Myocyte (in vitro differentiated cells): ENCODE measurements around the gene EPB41L4B. TPM values are rescaled to one million over a fixed set of nuclear protein-coding genes. Genes with fewer than 3 reads are reported as not detected.

Source experiments
- DNase-seq: peaks from one replicate; pipeline ENCODE4 v3.0.0-alpha.2; 2012; ENCODE audit warnings: low read depth
- total RNA-seq: library from RNA; depleted of rRNA; stranded (reverse); fragments of >200 nt; gene quantifications from 2 replicates; pipeline ENCODE4 v1.2.3, GENCODE V29; 2014

Gene EPB41L4B
- total RNA-seq, 1 donor from 2014 or later, result 0.70 TPM

DNA sequence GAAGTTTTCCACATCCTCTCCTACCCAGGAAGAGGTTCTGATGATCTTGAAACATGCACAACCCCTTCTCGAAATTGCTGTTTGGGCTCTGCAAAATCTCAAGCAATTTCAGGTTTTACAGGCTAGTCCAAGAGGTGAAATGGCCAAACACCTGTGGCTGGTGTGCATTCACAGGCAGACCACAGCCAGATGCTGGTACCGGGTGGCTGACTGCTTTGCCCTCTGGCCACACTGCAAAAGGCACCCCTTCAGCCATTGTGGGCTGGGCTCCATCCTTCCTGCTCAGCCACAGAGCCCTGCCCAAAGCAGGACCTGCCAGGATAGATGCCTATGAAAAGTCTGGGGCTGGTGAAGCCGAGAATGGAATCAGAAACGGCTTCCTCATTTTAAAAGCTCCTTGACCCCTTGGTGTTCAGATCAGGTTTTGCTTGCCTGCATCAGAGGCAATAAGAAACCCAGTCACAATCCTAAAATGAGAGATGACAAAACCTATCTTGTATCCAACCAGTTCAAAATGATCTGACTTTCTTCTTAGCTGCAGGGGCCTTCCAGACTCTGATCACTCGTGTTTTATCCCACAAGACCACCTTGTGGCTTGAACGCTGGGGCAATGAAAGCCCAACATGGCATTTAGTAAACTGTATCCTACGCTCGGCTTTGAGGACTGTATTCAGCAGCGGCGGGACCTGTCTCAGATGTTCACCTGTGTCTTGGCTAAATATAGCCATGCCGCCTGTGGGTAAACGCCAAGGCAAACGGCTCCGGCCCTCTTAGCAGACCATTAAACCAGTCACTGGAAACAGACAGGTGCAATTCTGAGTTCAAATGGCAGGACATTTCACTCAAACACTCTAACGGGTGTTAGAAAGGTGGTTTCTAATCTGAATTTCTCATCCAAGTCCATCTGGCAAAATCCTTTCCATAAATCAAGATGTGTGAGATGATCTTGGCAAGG, 49.6 kb downstream of the EPB41L4B start:
- DNase-seq, result no peak

DNA sequence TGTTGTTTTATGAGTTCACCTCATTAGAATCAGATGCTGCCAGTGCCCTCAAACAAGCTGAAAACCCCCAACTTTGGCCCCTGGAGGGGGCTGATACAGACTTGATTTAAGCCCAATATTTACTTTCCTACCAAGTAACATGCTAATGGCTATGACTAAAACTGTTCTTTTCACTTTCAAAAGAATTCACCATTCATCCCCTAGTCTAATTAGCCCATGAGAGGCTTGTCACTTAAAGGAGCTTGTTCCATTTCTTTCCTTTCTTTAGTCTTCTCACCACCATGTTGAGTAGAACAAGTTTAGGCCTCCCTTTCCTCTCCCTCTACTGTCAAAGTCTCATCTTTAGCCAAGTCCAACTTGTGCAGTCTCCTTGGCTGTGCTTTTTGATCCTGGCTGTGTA, 50.4 kb downstream of the EPB41L4B start:
- no peak for DNase-seq

DNA sequence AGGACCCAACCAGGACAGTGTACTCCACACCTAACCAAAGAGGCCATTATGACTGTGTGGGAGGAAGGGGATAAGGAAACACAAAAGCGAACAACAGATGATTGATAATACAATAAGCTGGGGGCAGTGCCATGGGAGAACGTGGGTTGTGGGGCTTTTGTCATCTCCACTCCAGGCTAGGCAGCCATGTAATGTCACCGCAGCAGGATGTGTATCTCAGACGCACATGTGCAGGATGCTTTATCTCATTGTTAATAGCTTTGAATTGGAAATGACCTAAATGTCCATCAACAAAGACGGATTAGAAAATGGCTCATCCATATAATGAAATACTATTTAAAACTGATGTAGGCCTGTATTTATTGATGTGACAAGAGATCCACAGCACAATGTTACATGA, 51.0 kb downstream of the EPB41L4B start:
- no peak for DNase-seq

DNA sequence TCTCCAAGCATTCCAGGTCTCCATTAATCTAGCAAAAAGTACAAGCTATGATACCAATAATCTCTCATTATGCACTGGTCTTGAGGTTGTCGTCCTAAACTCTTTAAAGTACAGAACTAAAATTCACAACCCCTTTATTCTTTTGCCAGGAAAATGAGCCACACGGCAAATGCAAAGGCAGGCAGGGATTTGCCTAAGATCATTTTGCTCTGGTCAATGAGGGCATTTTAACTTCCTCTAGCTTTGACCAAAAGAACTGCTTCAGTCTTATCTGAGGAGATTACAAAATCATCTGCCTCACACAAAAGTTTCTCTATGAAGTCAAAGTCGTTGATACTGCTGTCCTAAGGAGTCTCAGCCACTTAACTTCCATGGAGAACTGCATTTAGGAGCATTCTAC, 51.8 kb downstream of the EPB41L4B start:
- DNase-seq, result no peak

DNA sequence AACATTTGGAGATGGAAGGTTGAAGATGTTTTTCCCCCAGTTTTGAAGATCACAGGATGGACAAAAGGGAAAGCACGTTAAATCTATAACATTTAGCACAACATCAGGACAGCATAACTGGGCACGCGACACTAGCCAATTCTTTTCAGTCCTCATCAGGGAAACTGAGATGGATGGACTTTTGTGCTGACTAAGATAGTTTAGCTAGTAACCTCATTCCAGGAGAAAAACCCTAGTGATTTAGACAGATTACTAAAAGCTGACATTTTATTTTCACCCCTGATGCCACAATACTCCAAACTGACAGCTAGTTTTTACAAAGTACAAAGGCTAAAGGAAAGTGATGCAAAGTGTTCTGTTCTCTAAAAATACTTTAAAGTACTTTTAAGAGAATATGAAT, 53.3 kb downstream of the EPB41L4B start:
- DNase-seq, result no peak

DNA sequence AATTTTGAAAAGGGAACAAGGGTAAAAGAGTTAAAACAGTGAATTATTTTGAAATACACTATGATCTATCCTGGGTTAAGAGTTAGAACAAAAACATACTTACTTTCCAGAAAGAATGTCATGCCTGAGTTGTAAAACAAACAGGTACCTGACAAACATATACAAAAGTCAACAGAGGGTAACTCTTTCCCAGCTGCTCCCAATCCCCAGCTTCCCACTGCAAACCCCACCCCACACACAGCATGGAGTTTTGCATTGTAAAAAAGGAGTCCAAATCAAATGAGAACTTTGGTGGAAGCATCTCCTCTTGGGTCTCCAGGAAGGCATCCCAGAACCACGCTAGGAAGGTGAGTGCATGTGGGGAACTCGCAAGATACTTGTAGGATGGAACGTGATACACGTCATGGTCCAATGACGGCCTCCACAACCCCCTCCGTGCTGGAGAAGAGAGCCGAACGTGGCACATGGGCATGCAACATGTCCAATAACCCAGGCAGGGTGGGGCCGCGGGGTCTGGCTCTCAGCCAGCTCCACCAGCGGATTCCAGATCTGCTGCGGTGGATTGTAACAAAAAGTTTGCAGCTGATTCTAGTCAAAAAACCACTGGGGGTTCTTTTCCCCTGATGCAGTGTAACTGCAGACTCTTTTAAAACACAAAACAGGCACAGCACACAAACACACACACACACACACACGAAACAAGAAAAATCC, 55.8 kb downstream of the EPB41L4B start:
- no peak for DNase-seq

DNA sequence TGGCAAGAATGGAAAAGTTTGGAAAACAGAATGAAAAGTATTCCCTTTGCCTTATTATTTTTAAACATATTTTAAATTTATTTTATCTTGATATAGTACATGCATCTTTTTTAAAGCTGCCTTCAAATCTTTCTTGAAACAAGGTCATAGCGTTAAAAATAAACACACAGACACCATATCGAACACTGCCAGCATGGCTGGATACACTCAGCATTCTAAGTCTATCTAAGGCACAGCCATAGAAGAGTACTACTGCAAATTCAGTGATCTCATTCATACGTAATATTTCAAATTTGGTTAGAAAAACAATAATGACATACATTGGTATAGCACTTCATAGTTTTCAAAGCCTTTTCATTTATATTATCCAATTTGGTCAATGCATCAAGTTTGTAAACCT, 57.5 kb downstream of the EPB41L4B start:
- DNase-seq, result no peak

DNA sequence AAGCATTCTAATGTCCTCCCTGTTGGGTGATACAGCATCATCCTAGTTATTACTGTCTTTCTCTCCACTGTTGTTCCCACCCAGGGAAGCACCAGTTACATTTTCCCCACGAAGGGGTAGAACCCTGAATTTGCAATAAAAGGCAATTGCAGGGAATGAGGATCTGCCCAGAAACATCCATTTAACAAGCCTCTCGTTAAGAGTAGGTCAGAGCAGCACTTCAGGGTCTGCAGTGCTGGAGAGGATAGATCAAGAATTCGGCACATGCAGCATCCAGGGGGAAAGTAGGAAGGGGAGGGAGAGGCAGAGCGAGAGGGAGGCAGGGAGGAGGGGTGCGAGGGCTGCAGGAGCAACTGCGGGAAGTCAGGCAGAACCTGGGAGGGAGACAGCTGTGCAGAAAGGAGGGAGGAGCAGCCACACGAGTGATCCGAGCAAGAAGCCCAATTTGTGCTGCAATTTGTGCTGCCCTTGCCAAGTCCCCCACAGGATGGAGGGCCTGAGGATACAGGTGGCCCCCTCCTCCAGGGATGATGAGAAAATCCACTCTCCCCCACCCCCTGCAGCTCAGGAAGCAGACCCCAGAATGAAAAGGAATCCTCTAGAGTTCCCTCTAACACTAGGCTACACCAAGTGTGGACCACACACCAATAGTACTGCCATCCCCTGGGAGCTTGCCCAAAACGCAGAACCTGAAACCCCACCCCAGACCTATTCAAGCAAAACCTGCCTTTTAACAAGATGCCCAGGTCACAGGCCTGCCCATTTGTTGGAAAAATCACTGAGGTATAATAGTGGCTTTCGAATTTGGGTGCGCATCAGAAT, 62.2 kb downstream of the EPB41L4B start:
- no peak for DNase-seq

DNA sequence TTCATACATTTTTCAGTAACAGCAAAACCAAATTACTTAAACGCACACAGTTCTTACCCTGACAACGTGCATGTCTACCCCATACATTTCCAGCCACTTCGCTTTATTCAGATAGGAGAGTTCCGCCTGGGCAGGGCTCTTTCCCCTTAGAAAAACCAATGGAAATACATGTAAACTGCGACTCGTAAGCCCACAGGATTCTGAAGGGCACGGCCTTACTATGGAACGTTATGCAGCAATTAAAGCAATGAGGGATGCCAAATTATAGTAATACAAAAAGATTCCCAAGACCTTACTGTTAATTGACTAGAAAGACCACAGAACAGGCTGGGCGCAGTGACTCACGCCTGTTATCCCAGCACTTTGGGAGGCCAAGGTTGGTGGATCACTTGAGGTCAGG, 64.5 kb downstream of the EPB41L4B start:
- DNase-seq, result no peak

DNA sequence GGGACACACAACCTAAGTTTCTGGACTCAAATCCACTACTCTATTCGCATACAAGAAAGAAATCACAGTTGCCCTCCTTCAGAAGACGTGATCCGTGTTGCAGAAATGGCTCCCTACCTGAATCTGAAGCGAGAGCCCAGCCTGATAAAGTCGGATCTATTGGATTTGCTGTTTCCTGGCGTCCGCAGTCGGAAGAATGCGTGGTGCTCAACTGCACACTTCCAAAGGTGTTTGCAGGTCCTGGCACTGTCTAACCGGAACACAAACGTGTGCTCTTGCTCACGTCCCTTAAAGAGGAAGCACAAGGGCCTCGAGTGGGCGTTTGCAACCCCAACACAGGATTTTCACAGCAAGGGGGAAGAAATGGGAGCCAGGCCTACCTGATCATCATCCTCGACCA, 65.5 kb downstream of the EPB41L4B start:
- no peak for DNase-seq

DNA sequence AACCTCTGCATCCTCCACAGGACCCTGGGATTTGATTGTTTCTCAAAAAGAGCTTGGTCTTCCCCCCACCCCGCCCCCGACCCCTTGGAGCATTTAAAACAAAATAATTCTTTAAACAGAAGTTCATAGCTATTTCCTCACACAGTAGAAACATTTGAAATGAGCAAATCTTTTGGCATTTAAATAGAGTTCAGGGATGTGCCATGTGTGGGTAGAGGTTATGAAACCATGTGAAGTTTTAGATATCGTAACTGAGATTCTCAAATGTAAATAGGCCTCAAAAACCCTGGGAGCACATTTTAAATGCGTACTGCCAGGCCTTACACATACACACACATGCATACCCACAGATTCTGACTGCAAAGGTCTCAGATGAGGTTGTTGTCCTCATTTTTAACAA, 66.5 kb downstream of the EPB41L4B start:
- DNase-seq, result no peak

DNA sequence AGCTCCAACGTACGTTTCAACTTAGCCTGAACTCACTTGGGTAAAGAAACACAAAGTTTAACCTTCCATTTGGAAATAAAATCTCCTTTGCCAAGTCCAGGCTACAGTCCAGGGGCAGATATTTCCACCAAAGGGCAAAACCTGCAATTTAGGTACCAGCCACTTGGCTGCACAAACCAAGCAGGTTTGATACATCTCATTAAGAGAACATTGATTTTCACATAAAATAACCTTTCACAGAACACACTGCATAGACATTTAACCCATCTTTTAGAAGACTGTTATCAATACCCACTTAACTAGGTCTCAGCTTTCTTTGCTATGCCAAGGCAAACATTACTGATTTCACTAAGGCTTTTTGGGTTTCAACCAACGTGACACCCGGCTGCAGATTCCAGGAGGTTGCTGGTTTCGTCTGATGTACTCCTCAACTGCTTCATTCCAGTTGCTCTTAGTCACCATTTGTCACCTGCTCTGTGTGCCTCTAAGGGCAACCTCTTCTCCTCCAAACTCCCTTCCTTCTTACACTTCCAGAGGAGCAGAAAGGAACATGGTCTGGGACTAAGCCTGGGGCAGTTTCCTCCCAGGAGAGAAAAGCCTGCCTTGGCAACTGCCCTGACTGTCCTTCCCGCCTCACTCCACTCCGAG, 67.1 kb downstream of the EPB41L4B start:
- DNase-seq, result peak; percentile 78

DNA sequence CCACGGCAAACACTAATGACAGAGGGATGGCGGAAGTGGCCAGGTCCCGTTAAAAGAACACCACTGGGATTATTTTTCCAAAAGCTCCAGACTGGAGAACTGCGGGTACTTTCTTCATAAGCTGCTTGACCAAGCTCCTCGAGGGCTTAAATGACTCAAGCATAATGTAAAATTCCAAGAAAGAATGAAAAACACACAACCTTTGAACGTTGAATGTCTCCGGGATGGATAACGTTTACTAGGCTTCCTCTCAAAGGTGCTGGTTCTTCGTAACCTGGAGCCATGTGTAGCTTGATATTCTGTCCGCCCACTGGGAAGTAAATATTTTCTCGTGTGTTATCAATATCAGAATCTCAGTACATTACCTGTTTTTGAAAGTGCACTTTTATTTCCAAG, 67.6 kb downstream of the EPB41L4B start:
- DNase-seq, result no peak

DNA sequence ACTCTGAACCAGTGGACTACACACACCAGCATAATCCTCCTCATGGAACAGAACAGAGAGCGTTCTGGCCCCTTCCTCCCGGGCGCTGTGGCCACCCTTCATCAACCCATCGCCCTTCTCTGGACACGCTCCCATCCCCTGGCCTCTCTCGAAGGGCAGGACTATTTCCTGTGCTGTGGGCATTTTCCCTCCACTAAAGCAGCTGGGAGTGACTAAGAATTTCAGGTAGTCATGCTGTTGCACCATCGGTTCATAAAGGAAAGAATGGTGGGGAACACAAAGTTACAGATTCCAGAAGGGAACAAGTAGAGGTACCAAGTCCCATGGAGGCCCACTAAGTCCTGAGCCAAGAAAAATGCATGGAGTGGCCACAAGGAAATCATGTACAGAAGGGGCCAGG, 68.6 kb downstream of the EPB41L4B start:
- DNase-seq, result no peak

DNA sequence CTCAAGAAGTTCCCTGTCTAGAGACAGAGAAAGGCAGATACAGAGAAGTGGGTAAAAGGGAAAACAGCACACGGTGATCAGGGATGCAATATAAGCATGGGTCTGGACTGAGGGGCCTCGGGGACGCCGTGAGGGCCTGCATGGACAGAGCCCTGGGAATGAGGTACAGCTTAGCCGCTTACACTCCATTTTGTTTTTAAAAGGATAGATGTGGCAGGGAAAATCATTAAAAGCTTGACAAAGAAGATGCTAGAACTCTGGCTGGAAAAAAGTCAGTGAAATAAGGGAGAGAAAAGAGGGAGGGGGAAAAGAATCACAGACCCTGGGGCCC, 69.1 kb downstream of the EPB41L4B start:
- DNase-seq, result no peak

DNA sequence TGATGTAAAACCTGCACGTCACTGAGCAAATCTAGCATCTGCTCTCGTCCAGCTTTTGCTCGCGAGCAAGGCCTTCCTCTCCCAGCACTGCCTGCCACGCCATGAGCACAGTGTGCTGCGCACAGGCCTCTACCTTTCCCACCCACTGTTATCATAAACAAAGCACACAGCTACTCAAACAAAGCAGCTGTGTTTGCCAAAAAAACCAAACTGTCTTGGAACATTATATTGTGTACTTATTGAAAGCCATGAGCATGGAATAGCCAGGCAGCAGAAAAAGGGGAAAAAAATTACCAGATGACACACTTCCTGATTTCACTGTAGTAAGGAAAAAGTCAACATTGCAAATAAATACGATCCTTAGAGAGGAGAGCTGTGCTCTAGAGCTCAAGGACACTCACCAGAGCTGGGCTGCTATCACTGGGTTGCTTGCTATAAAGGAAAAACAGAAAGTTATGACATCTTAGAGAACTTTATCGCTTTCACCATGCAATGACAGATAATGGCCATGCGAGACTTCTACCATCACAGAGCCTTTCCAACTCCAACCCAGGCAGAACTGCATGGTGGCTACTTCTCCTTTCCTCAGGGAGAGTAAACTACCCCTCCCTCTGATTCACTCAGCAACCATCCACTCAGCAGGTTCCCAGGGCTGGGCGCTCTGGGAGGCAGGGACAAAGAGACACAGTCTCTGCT, 69.6 kb downstream of the EPB41L4B start:
- peak; percentile 49 for DNase-seq

DNA sequence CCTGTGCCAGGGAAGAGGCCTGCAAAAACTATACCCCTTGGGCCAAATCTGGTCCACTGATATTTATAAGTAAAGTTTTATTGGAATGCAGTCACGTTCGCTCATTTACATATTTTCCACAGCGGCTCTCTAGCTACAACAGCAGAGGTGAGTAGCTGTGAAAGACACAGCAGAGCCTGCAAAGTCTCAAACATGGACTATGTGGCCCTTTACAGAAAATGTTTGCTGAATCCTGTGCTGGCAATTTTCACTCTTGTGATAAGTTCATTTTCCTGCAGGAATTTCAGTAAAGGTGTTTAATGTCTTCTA, 70.1 kb downstream of the EPB41L4B start:
- no peak for DNase-seq

DNA sequence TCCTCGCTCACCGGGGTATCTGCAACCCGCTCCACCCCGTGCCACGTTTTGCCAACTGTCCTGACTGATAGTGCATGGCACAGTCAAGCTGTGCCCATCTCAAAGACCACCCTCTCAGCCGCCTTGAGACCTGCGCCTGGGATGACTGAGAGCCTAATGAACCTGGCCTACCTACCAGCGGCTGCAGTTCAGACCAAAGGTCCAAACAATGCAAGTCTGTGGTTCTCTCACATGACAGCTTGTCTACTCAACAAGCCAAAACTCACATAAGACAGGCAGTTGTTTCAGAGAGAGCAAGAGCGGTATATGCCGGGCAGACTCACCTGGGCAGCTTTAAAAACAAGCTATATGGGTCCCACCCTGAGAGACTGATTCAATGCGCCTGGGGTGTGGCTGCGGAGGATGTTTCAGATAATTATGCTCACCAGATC, 70.5 kb downstream of the EPB41L4B start:
- DNase-seq, result no peak

DNA sequence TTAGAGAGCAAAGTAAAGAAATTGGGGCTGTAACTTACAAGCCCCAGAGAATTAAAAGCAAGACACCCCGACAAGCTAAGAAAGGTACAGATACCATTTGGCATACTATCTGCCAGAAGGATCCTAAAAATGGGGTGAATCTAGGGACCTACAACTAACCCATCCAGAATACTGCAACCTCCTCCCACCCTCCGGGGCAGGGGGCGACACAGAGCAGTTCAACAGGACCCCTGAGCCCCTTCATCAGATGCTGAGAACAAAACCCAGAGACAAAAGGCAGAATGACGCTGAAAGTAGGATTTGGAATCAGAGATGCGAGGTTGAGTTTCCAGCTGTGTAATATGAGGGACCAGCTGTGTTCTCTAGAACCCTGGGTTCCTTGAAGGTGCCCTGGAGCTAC, 71.2 kb downstream of the EPB41L4B start:
- DNase-seq, result no peak

DNA sequence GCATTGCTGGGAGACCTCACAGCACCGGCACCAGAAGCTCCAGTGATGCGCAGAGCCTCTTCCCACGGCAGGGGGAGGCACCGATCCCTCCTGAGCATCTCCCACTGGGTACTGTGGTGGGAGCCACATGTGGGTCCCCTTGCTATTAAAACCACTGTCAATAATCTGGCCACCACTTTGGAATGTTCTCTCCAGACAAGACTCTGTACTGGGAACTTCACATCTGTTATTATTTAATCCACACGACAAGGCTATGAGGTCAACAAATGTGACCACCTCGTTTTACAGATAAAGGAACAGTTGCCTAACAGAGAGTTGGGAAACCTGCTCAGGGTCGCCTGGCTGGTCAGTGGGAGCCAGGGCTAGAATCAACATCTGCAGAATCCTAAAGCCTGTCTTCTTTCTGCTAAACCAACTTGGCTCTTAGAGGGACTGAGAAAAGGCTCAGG, 72.7 kb downstream of the EPB41L4B start:
- DNase-seq, result peak; percentile 69

DNA sequence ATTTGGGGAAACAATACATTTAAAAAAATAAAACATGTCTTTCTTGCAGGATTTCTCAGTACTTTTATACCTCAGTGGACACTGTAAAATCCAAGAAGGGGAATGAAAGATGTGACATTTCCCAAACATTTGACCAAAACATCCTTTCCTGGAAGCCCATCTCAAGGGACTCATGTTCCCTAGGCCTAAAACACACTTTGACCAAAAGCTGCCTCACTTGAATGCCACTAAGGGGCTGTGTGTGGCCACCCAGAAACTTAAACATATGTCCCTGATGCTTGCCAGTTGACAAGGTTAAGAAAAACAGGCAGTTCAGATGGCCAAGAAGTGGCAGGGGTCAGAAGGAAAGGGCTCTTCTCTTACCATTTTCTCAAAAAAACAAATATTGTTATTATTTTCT, 73.6 kb downstream of the EPB41L4B start:
- DNase-seq, result no peak
